Heart left ventricle (tissue), 13 donors: ENCODE data around the gene TET3.

Experiments used
- CTCF ChIP-seq, 12 donors: fragments of 200-600 bp; sonication (generic) in 4 of 12; IDR thresholded peaks; one replicate each; pipeline versions ENCODE4 v1.5.0 to v1.8.0; 2018 to 2022; ENCODE audit warnings: antibody characterized with exemption in 12 of 12, mild to moderate bottlenecking in 5 of 12
- POLR2A ChIP-seq, 2 donors: fragments of 450-650 bp; IDR thresholded peaks; one replicate each; pipeline ENCODE4 v1.6.1; 2017; ENCODE audit warnings: antibody characterized with exemption in 2 of 2, mild to moderate bottlenecking in 2 of 2, moderate library complexity in 2 of 2
- donor health status: ischemic (EF 13 %, LVEDD 7.1; RV severe dilation, severe dysfunction).
- donor health status: DM: no; HTN: yes; CAD: no.
- donor health status: DM: no; HTN: no; CAD: no.
- donor health status: ischemic (EF 25% LVEDD 6.9; RV normal size, moderate dysfunction).
- donor health status: ischemic (EF 25% LVEDD 5.7; RV mildly dilated, moderate dysfunction).
- donor health status: ischemic (EF 35%, LVEDD 5.7; RV mildly dilated, moderate dysfunction).
- donor health status: nonischemic (EF 11% LVEDD 7.7; RV severe dilation, severe dysfunction).
- donor health status: DM: yes; HTN: yes; CAD: no.
- donor health status: PGD.
- donor health status: ischemic (EF 29% LVEDD 5.4; RV normal size, mild dysfunction).
- donor health status: nonischemic (EF 23%, LVEDD 6.1; RV moderate dilation, normal function).

GRCh38 chr2:73937899-73938298 lies 46.8 kb upstream of the TET3 start:
- no peak for TF ChIP-seq CTCF (IDR thresholded peaks at IDR 0.05)
- no peak for TF ChIP-seq POLR2A (IDR thresholded peaks at IDR 0.05)
